Astrocyte of the spinal cord (primary cell): Measurements from ENCODE around the gene TARDBP.

Experiments used
- DNase-seq: peaks from one replicate; pipeline ENCODE4 v3.0.0; 2011; ENCODE audit warnings: low read depth, low spot score
- H3K4me3 ChIP-seq: 2 replicates; pipeline ENCODE4 v1.5.1; 2011; ENCODE audit warnings: low read depth, mild to moderate bottlenecking, low read length, moderate library complexity
- CTCF ChIP-seq: IDR thresholded peaks from 2 replicates; pipeline ENCODE4 v1.5.1; 2012; ENCODE audit warnings: low read depth, mild to moderate bottlenecking, low read length, inconsistent platforms
- in situ Hi-C: cut with HindIII; loops from 2 replicates; pipeline ENCODE4 v1.10.0; 2017; ENCODE audit warnings: low sequenced_read_pairs

The TARDBP gene

DNA sequence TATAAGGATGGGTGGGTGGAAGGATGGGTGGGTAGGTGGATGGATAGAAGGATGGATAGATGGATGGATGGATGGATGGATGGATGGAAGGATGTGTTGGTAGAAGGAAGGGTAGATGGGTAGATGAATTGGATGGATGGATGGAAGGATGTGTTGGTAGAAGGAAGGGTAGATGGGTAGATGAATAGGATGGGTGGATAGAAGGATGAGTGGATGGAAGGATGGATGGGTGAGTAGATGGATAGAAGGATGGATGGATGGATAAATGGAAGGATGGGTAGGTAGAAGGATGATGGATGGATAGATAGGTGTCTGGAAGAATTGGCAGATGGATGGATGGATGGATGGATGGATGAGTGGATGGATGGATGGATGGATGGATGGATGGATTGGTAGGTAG, 28.6 kb downstream of the TARDBP start:
- no peak for DNase-seq
- H3K4me3 ChIP-seq, result no peak overlapping the region
- no peak for TF ChIP-seq CTCF
- in situ Hi-C loops, result no loop called here

- DNase-seq, result no peak
- no peak for TF ChIP-seq CTCF
- H3K4me3 ChIP-seq, result no peak overlapping the region
- in situ Hi-C loops, result no loop called here
These were observed 29.6 kb downstream of the TARDBP start for GRCh38 chr1:11042065-11042464.

- no peak overlapping the region for H3K4me3 ChIP-seq
- in situ Hi-C loops, result no loop called here
- no peak for DNase-seq
- TF ChIP-seq CTCF, result no peak
These were observed 30.8 kb downstream of the TARDBP start for GRCh38 chr1:11042995-11043874.

GRCh38 chr1:11044086-11044848, 31.8 kb downstream of the TARDBP start:
- in situ Hi-C loops, result no loop called here
- H3K4me3 ChIP-seq, result no peak overlapping the region
- TF ChIP-seq CTCF, result no peak
- no peak for DNase-seq

- DNase-seq, result no peak
- no peak for TF ChIP-seq CTCF
- in situ Hi-C loops, result no loop called here
- no peak overlapping the region for H3K4me3 ChIP-seq
These were observed 32.5 kb downstream of the TARDBP start for GRCh38 chr1:11044849-11045427.

DNA sequence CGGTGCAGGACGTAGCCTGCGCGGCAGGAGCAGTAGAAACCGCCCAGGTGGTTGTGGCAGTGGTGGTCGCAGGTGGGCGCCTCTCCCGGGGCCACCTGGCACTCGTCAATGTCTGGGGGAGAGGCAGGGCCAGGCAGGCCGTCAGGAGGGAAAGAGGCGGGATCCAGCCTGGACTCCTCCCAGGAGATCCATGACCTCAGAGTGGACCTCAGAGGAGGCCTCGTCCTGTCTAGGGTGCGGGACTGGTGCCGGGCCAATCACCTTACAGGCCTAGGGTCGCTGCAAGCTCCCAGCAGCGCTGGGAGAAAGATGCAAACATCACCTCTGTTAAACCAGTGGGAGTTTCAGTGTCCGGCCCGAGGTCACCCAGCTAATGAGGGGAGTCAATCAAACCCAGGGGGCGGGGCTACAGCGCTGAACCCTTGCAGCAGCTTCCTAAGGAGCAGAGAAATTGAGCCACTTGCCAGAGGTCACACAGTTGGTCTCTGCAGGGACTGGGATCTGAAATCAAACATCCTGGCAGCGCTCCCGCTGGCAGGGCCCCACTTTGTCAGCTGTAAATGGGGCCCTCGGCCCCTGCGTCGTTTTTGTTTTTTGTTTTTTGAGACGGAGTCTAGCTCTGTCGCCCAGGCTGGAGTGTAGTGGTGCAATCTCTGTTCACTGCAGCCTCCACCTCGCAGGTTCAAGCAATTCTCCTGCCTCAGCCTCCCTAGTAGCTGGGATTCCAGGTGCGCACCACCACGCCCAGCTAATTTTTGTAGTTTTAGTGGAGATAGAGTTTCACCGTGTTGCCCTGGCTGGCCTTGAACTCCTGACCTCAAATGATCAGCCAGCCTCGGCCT, 33.2 kb downstream of the TARDBP start:
- no peak overlapping the region for H3K4me3 ChIP-seq
- in situ Hi-C loops, result no loop called here
- no peak for DNase-seq
- TF ChIP-seq CTCF, result no peak
